GM19193 (cell line): Measurements from ENCODE around the gene PSMD2.

Experiments used
- POLR2A ChIP-seq: IDR thresholded peaks from 4 replicates; pipeline ENCODE4 v1.6.1; 2011; ENCODE audit not compliant: insufficient read depth, insufficient read length; ENCODE audit errors: extremely low read depth

The PSMD2 gene

GRCh38 chr3:184322731-184323487 is 23.9 kb downstream of the PSMD2 start:
- no peak for TF ChIP-seq POLR2A

- no peak for TF ChIP-seq POLR2A
These were observed 24.7 kb downstream of the PSMD2 start for GRCh38 chr3:184323696-184324095.

- no peak for TF ChIP-seq POLR2A
These were observed 26.2 kb downstream of the PSMD2 start for GRCh38 chr3:184325269-184325668.

GRCh38 chr3:184325715-184326369 is 26.8 kb downstream of the PSMD2 start:
- no peak for TF ChIP-seq POLR2A

GRCh38 chr3:184327171-184327570 is 28.1 kb downstream of the PSMD2 start:
- TF ChIP-seq POLR2A: no peak

GRCh38 chr3:184328516-184328915 is 29.5 kb downstream of the PSMD2 start:
- TF ChIP-seq POLR2A: no peak

GRCh38 chr3:184332370-184333090 is 33.5 kb downstream of the PSMD2 start:
- TF ChIP-seq POLR2A: no peak

GRCh38 chr3:184333190-184333589 is 34.1 kb downstream of the PSMD2 start:
- no peak for TF ChIP-seq POLR2A

- no peak for TF ChIP-seq POLR2A
These were observed 34.7 kb downstream of the PSMD2 start for GRCh38 chr3:184333700-184334099.

- TF ChIP-seq POLR2A: peak; percentile 9
These were observed 35.6 kb downstream of the PSMD2 start for GRCh38 chr3:184334470-184335158.

GRCh38 chr3:184335291-184335660 is 36.2 kb downstream of the PSMD2 start:
- TF ChIP-seq POLR2A: no peak

GRCh38 chr3:184335661-184336546 is 36.9 kb downstream of the PSMD2 start:
- TF ChIP-seq POLR2A: peak; percentile 50

- no peak for TF ChIP-seq POLR2A
These were observed 37.7 kb downstream of the PSMD2 start for GRCh38 chr3:184336547-184337398.
